Osteocyte (in vitro differentiated cells): Measurements from ENCODE around the gene LRRC19. TPM values are rescaled to one million over a fixed set of nuclear protein-coding genes. Genes with fewer than 3 reads are reported as not detected.

Experiments used
- DNase-seq: peaks from one replicate; pipeline ENCODE4 v3.0.0; 2021; ENCODE audit warnings: mixed read lengths; ENCODE audit not compliant: unreplicated experiment; ENCODE audit errors: extremely low spot score
- H3K27ac Mint-ChIP-seq: one replicate; pipeline ENCODE4 v1.8.0; 2021; ENCODE audit warnings: mild to moderate bottlenecking, mixed read lengths; ENCODE audit not compliant: unreplicated experiment
- H3K27me3 Mint-ChIP-seq: one replicate; pipeline ENCODE4 v1.8.0; 2021; ENCODE audit warnings: mixed read lengths; ENCODE audit not compliant: unreplicated experiment
- H3K36me3 Mint-ChIP-seq: one replicate; pipeline ENCODE4 v1.8.0; 2021; ENCODE audit warnings: mixed read lengths; ENCODE audit not compliant: unreplicated experiment
- H3K4me1 Mint-ChIP-seq: one replicate; pipeline ENCODE4 v1.8.0; 2021; ENCODE audit warnings: mixed read lengths; ENCODE audit not compliant: unreplicated experiment
- H3K4me3 Mint-ChIP-seq: one replicate; pipeline ENCODE4 v1.8.0; 2021; ENCODE audit warnings: mild to moderate bottlenecking, moderate library complexity, mixed read lengths; ENCODE audit not compliant: unreplicated experiment
- H3K9me3 Mint-ChIP-seq: one replicate; pipeline ENCODE4 v1.8.0; 2021; ENCODE audit warnings: mixed read lengths; ENCODE audit not compliant: unreplicated experiment
- CTCF ChIP-seq: fragments of 200-600 bp; sonication (generic); IDR thresholded peaks from 2 replicates; pipeline ENCODE4 v1.5.0; 2021; ENCODE audit warnings: antibody characterized with exemption, mild to moderate bottlenecking, moderate library complexity
- long read RNA-seq: library from polyadenylated mRNA; unstranded; transcript quantifications from one replicate; pipeline ENCODE4 v2.0.0, GENCODE V29; 2021
- total RNA-seq: library from RNA; stranded (reverse); gene quantifications from 2 replicates; pipeline ENCODE4 v1.2.1, GENCODE V29; 2021

LRRC19 gene
- not detected in 2 replicates for total RNA-seq
- long read RNA-seq: 0 reads

GRCh38 chr9:27005491-27005890, at the start of gene LRRC19:
LRRC19 (minus strand) TSS chr9:27005672; CDS start chr9:26999694, 5,978 bp downstream.
- Mint-ChIP-seq H3K4me3 (no peak within 1 kb of the TSS), H3K36me3 (peaks cover 5% of the 10 kb centered on the region), H3K27me3 (no peaks in the 10 kb centered on the region), H3K9me3 (no peaks in the 10 kb centered on the region), H3K4me1 (no peaks in the 10 kb centered on the region), H3K27ac (no peak within 1 kb of the TSS)
- no peak for TF ChIP-seq CTCF
- DNase-seq: no peak

GRCh38 chr9:27054841-27055240, 49.4 kb upstream of the LRRC19 start:
- Mint-ChIP-seq H3K27me3 (no peaks in the 10 kb centered on the region), H3K4me1 (no peaks in the 10 kb centered on the region), H3K27ac (no peak overlapping the region), H3K4me3 (no peak overlapping the region), H3K9me3 (no peaks in the 10 kb centered on the region), H3K36me3 (peaks cover 8% of the 10 kb centered on the region)
- TF ChIP-seq CTCF: no peak
- DNase-seq: no peak

GRCh38 chr9:27054125-27054524, 48.7 kb upstream of the LRRC19 start:
- H3K27ac Mint-ChIP-seq: no peak overlapping the region
- H3K4me1 Mint-ChIP-seq: no peaks in the 10 kb centered on the region
- no peak for DNase-seq
- H3K27me3 Mint-ChIP-seq: no peaks in the 10 kb centered on the region
- TF ChIP-seq CTCF: no peak
- no peaks in the 10 kb centered on the region for H3K9me3 Mint-ChIP-seq
- no peak overlapping the region for H3K4me3 Mint-ChIP-seq
- peaks cover 12% of the 10 kb centered on the region for H3K36me3 Mint-ChIP-seq

GRCh38 chr9:27053369-27054022, 48.0 kb upstream of the LRRC19 start:
- Mint-ChIP-seq H3K4me3 (no peak overlapping the region), H3K27ac (no peak overlapping the region), H3K4me1 (no peaks in the 10 kb centered on the region), H3K27me3 (no peaks in the 10 kb centered on the region), H3K9me3 (no peaks in the 10 kb centered on the region), H3K36me3 (peaks cover 16% of the 10 kb centered on the region)
- no peak for DNase-seq
- no peak for TF ChIP-seq CTCF

GRCh38 chr9:27047136-27047535, 41.7 kb upstream of the LRRC19 start:
- H3K9me3 Mint-ChIP-seq: no peaks in the 10 kb centered on the region
- TF ChIP-seq CTCF: no peak
- H3K4me3 Mint-ChIP-seq: no peak overlapping the region
- H3K27me3 Mint-ChIP-seq: no peaks in the 10 kb centered on the region
- no peak for DNase-seq
- peaks cover 22% of the 10 kb centered on the region for H3K36me3 Mint-ChIP-seq
- no peak overlapping the region for H3K27ac Mint-ChIP-seq
- no peaks in the 10 kb centered on the region for H3K4me1 Mint-ChIP-seq
